HEK293T (cell line): ENCODE results near the gene TPCN1.

Source experiments
- BHLHE40 ChIP-seq: fragments of 450-650 bp; IDR thresholded peaks from 2 replicates; pipeline ENCODE4 v1.6.1; 2016; ENCODE audit warnings: mild to moderate bottlenecking, moderate library complexity, borderline replicate concordance
- CTBP1 ChIP-seq: fragments of 450-650 bp; IDR thresholded peaks from 2 replicates; pipeline ENCODE4 v1.6.1; 2016; ENCODE audit warnings: borderline replicate concordance
- FOXA1 ChIP-seq: fragments of 450-650 bp; IDR thresholded peaks from 2 replicates; pipeline ENCODE4 v1.6.1; 2016; ENCODE audit warnings: mild to moderate bottlenecking
- FOXM1 ChIP-seq: fragments of 450-650 bp; IDR thresholded peaks from 2 replicates; pipeline ENCODE4 v1.6.1; 2017; ENCODE audit warnings: mild to moderate bottlenecking, borderline replicate concordance
- PKNOX1 ChIP-seq: fragments of 450-650 bp; IDR thresholded peaks from 2 replicates; pipeline ENCODE4 v1.6.1; 2016
- SP1 ChIP-seq: fragments of 450-650 bp; IDR thresholded peaks from 2 replicates; pipeline ENCODE4 v1.6.1; 2017

GRCh38 chr12:113278141-113278540 is 56.9 kb downstream of the TPCN1 start:
- TF ChIP-seq SP1 (no peak), BHLHE40 (no peak), FOXA1 (no peak), FOXM1 (no peak), PKNOX1 (no peak), CTBP1 (no peak)
